ENCODE data around the gene NTRK3. TPM values are rescaled to one million over a fixed set of nuclear protein-coding genes. Genes with fewer than 3 reads are reported as not detected.

Gene NTRK3
- total RNA-seq, 2 donors from 2014 or later: 0.66 to 5.2 TPM

DNA sequence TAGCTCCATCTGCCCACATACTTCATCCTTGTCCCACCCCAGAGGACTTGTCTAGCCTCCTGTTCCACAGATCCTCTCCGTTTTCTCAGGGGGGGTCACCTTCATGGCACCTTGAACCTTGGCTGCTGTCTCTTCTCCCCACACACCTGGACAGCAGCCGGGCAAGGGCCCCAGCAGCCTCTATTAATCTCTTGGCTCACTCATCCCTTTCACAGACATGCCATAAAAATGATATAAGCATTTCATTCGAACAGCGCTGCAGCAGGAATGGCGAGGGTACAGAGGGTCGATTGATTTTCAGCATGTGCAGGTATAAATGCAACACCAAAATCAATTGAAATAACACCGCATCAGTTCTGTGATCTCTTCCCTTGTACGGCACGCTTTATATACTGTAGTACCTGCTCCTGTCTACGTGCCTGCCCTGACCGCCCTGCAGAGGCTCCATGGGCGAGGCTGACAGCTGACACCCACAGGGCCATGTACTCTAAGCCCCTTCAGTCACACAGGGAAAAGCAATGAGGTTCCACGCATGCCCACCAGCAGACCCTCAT is 209.9 kb downstream of the NTRK3 start:
- 55 to 69% methylated on average over 13 of the region's 13 CpGs for WGBS, 2 donors
- H3K4me3 ChIP-seq: no peak overlapping the region
- ATAC-seq: no peak
- no peaks in the 10 kb centered on the region for H3K27me3 ChIP-seq
- H3K4me1 ChIP-seq: no peaks in the 10 kb centered on the region
- TF ChIP-seq POLR2A (IDR thresholded peaks at IDR 0.05): no peak
- TF ChIP-seq, protein P1, sequence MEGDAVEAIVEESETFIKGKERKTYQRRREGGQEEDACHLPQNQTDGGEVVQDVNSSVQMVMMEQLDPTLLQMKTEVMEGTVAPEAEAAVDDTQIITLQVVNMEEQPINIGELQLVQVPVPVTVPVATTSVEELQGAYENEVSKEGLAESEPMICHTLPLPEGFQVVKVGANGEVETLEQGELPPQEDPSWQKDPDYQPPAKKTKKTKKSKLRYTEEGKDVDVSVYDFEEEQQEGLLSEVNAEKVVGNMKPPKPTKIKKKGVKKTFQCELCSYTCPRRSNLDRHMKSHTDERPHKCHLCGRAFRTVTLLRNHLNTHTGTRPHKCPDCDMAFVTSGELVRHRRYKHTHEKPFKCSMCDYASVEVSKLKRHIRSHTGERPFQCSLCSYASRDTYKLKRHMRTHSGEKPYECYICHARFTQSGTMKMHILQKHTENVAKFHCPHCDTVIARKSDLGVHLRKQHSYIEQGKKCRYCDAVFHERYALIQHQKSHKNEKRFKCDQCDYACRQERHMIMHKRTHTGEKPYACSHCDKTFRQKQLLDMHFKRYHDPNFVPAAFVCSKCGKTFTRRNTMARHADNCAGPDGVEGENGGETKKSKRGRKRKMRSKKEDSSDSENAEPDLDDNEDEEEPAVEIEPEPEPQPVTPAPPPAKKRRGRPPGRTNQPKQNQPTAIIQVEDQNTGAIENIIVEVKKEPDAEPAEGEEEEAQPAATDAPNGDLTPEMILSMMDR (IDR thresholded peaks at IDR 0.05): no peak
- H3K27ac ChIP-seq: no peak overlapping the region
- intact Hi-C loops (cut with DNase I): no loop called here
- H3K9me3 ChIP-seq: no peaks in the 10 kb centered on the region
- DNase-seq: no peak
- H3K36me3 ChIP-seq (replicated peaks in 1 of 2; ENCODE audit: insufficient read depth in 1 of 2, low read depth in 2 of 2): no peaks in the 10 kb centered on the region

DNA sequence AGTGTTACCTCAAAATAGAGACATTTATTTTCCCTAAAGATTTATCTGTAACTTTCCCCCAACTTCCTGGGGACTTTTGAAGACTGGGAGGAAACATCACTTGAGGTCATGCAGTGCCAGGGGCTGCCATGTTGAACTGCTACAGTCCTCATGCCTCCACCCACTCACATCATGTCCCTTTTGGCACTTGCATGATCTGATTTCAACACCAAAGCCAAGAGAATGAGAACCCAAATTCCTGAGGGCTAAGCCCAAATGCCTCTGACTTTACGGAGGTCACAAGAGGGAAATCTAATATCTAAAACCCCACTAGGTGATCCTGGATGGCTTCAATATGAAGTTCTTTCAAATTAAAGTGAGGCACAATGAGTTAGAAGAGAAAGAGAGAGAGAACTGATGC is 213.1 kb downstream of the NTRK3 start:
- no peak for TF ChIP-seq POLR2A (IDR thresholded peaks at IDR 0.05)
- TF ChIP-seq, protein P1 (IDR thresholded peaks at IDR 0.05): no peak
- Histone ChIP-seq H3K36me3 (replicated peaks in 1 of 2; ENCODE audit: insufficient read depth in 1 of 2, low read depth in 2 of 2) (no peaks in the 10 kb centered on the region), H3K27ac (no peak overlapping the region), H3K9me3 (no peaks in the 10 kb centered on the region), H3K27me3 (no peaks in the 10 kb centered on the region), H3K4me1 (no peaks in the 10 kb centered on the region), H3K4me3 (no peak overlapping the region)
- WGBS, 2 donors: 45 to 85% methylated on average over 1 of the region's 1 CpG
- ATAC-seq: no peak
- DNase-seq: no peak
- intact Hi-C loops (cut with DNase I): no loop called here

DNA sequence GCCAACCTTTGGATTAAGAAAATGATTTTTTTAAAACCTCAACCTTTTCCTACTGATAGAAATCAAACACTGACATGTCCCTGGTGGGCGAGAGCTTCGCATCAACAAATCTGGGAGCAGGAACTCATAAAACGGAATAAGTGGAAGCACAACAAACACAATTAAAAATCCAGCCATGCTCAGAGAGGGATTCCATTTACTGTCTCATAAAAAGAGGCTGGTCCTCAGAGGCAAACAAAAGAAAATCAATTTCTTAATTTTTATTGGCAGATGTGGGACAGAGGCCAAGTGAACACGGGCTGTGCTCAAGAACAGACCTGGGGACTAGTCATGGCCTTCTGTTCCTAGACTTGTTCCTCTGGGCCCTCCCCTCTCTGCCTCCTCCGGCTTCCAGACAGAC is 214.5 kb downstream of the NTRK3 start:
- intact Hi-C loops (cut with DNase I): no loop called here
- no peak for TF ChIP-seq POLR2A (IDR thresholded peaks at IDR 0.05)
- TF ChIP-seq, protein P1 (IDR thresholded peaks at IDR 0.05): no peak
- Histone ChIP-seq H3K36me3 (replicated peaks in 1 of 2; ENCODE audit: insufficient read depth in 1 of 2, low read depth in 2 of 2) (no peaks in the 10 kb centered on the region), H3K4me1 (no peaks in the 10 kb centered on the region), H3K27ac (no peak overlapping the region), H3K27me3 (no peaks in the 10 kb centered on the region), H3K4me3 (no peak overlapping the region), H3K9me3 (no peaks in the 10 kb centered on the region)
- DNase-seq (no peak), ATAC-seq (no peak)
- WGBS, 2 donors: 56% methylated on average over 5 of the region's 5 CpGs

DNA sequence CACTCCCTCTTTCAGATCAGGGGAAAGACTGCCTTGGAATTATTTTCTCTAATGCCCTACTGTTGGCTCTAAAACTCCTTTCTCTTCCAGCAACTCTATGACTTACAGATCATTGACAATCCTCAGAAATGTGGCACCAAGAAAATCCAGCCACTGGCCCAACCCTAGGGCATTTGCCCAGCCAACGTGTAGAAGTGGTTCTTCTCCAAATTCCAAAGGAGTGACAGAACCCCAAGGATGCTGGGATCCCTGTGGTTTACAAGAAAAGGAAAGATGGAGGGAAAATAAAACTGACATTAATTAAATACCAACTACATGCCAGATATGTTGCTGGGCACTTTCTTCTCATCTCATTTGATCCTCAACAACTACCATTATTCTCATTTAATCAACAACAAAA is 216.0 kb downstream of the NTRK3 start:
- H3K9me3 ChIP-seq: no peaks in the 10 kb centered on the region
- no peak for DNase-seq
- H3K27ac ChIP-seq: no peak overlapping the region
- H3K36me3 ChIP-seq (replicated peaks in 1 of 2; ENCODE audit: insufficient read depth in 1 of 2, low read depth in 2 of 2): no peaks in the 10 kb centered on the region
- TF ChIP-seq, protein P1 (IDR thresholded peaks at IDR 0.05): no peak
- no peak for TF ChIP-seq POLR2A (IDR thresholded peaks at IDR 0.05)
- no peaks in the 10 kb centered on the region for H3K4me1 ChIP-seq
- intact Hi-C loops (cut with DNase I): no loop called here
- ATAC-seq: no peak
- WGBS, 2 donors: 26 to 35% methylated on average over 1 of the region's 1 CpG
- H3K27me3 ChIP-seq: no peaks in the 10 kb centered on the region
- H3K4me3 ChIP-seq: no peak overlapping the region

DNA sequence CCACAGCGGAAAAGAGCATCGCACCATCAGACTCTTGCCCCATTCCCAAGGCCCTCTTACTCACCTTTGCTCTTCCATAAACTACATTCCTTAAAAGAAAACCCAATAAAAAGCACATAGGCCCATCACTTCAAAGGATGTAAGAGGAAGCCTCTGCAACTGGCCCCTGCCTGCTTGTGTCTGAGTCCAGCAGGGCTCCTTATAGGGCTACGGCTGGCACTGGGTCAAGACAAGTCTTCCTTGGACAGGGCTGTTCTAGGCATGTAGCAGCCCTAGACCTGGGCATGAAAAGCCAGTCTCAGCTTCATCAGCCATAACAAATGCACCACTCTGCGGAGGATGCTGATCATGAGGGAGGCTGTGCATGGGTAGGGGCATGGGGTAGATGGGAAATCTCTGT is 218.3 kb downstream of the NTRK3 start:
- TF ChIP-seq, protein P1 (IDR thresholded peaks at IDR 0.05): no peak
- TF ChIP-seq POLR2A (IDR thresholded peaks at IDR 0.05): no peak
- 79 to 85% methylated on average over 4 of the region's 4 CpGs for WGBS, 2 donors
- H3K4me1 ChIP-seq: no peaks in the 10 kb centered on the region
- no peaks in the 10 kb centered on the region for H3K27me3 ChIP-seq
- no peaks in the 10 kb centered on the region for H3K9me3 ChIP-seq
- H3K4me3 ChIP-seq: no peak overlapping the region
- H3K36me3 ChIP-seq (replicated peaks in 1 of 2; ENCODE audit: insufficient read depth in 1 of 2, low read depth in 2 of 2): no peaks in the 10 kb centered on the region
- DNase-seq: no peak
- intact Hi-C loops (cut with DNase I): no loop called here
- ATAC-seq: no peak
- no peak overlapping the region for H3K27ac ChIP-seq
